Trophoblast cell (in vitro differentiated cells and primary cell): Measurements from ENCODE around the gene SLN.

Experiments used
- DNase-seq, 2 donors: peaks; one replicate each; pipeline ENCODE4 v3.0.0-alpha.2; 2016
- H2AFZ ChIP-seq: 2 replicates; pipeline ENCODE4 v1.6.1; 2013; ENCODE audit warnings: low read length, moderate library complexity, mild to moderate bottlenecking; ENCODE audit not compliant: insufficient read depth, poor library complexity
- H2AK5ac ChIP-seq: 2 replicates; pipeline ENCODE4 v1.6.1; 2013; ENCODE audit warnings: mild to moderate bottlenecking, low read length
- H2BK120ac ChIP-seq: 2 replicates; pipeline ENCODE4 v1.6.1; 2013; ENCODE audit warnings: low read length, mild to moderate bottlenecking, moderate library complexity; ENCODE audit not compliant: insufficient read depth, poor library complexity
- H2BK12ac ChIP-seq: 2 replicates; pipeline ENCODE4 v1.6.1; 2013; ENCODE audit warnings: mild to moderate bottlenecking, low read length, moderate library complexity
- H2BK5ac ChIP-seq: 2 replicates; pipeline ENCODE4 v1.6.1; 2013; ENCODE audit warnings: low read length, low read depth, moderate library complexity, mild to moderate bottlenecking; ENCODE audit not compliant: poor library complexity
- H3K14ac ChIP-seq: 2 replicates; pipeline ENCODE4 v1.6.1; 2013; ENCODE audit warnings: mild to moderate bottlenecking, low read length
- H3K18ac ChIP-seq: 2 replicates; pipeline ENCODE4 v1.6.1; 2013; ENCODE audit warnings: mild to moderate bottlenecking, low read length
- H3K23ac ChIP-seq: 2 replicates; pipeline ENCODE4 v1.6.1; 2013; ENCODE audit warnings: low read length
- H3K27ac ChIP-seq: 2 replicates; pipeline ENCODE4 v1.5.1; 2013; ENCODE audit warnings: low read depth, mild to moderate bottlenecking, inconsistent platforms, low read length, moderate library complexity
- H3K27me3 ChIP-seq: 2 replicates; pipeline ENCODE4 v1.6.1; 2013; ENCODE audit warnings: inconsistent platforms, mild to moderate bottlenecking, low read length, moderate library complexity; ENCODE audit not compliant: insufficient read depth
- H3K36me3 ChIP-seq, 2 experiments: 1 replicate in 1 of 2; 2 replicates in 1 of 2; pipeline ENCODE4 v1.6.1; 2013; ENCODE audit warnings: low read length in 2 of 2, mild to moderate bottlenecking in 2 of 2, moderate library complexity in 1 of 2; ENCODE audit not compliant: insufficient read depth in 2 of 2, control insufficient read depth in 1 of 2
- H3K4ac ChIP-seq: 2 replicates; pipeline ENCODE4 v1.6.1; 2013; ENCODE audit warnings: low read depth, mild to moderate bottlenecking, low read length, moderate library complexity
- H3K4me1 ChIP-seq, 2 experiments: 1 replicate in 1 of 2; 2 replicates in 1 of 2; pipeline ENCODE4 v1.6.1; 2013; ENCODE audit warnings: low read length in 2 of 2, mild to moderate bottlenecking in 2 of 2, moderate library complexity in 1 of 2; ENCODE audit not compliant: insufficient read depth in 2 of 2, control insufficient read depth in 1 of 2
- H3K4me2 ChIP-seq: 2 replicates; pipeline ENCODE4 v1.6.1; 2013; ENCODE audit warnings: inconsistent platforms, mild to moderate bottlenecking, low read length, moderate library complexity
- H3K4me3 ChIP-seq: 2 replicates; pipeline ENCODE4 v1.5.1; 2013; ENCODE audit warnings: mild to moderate bottlenecking, low read depth, low read length, inconsistent platforms
- H3K79me1 ChIP-seq: one replicate; pipeline ENCODE4 v1.6.1; 2013; ENCODE audit warnings: low read length
- H3K79me2 ChIP-seq: 2 replicates; pipeline ENCODE4 v1.6.1; 2013; ENCODE audit warnings: low read length, mild to moderate bottlenecking; ENCODE audit not compliant: control insufficient read depth, insufficient read depth, poor library complexity
- H3K9ac ChIP-seq: 2 replicates; pipeline ENCODE4 v1.6.1; 2013; ENCODE audit warnings: mild to moderate bottlenecking, low read length
- H3K9me3 ChIP-seq: 2 replicates; pipeline ENCODE4 v1.6.1; 2013; ENCODE audit warnings: low read depth, mild to moderate bottlenecking, control low read depth, inconsistent platforms, low read length; ENCODE audit not compliant: insufficient read depth
- H4K12ac ChIP-seq: 2 replicates; pipeline ENCODE4 v1.6.1; 2013; ENCODE audit warnings: low read depth, mild to moderate bottlenecking, low read length, moderate library complexity
- H4K8ac ChIP-seq: 2 replicates; pipeline ENCODE4 v1.6.1; 2013; ENCODE audit warnings: low read depth, mild to moderate bottlenecking, low read length, moderate library complexity
- H4K91ac ChIP-seq: one replicate; pipeline ENCODE4 v1.6.1; 2013; ENCODE audit warnings: low read depth, mild to moderate bottlenecking, low read length, moderate library complexity
- WGBS: extraction: QIAGEN DNeasy Blood & Tissue Kit; methylation state at CpG from one replicate; pipeline ENCODE4 v1.1.7; 2013; ENCODE audit warnings: missing lambda C conversion rate; ENCODE audit not compliant: insufficient read length, insufficient coverage; ENCODE audit errors: extremely low coverage; 5-methylcytosine and 5-hydroxymethylcytosine counted together

SLN gene

DNA sequence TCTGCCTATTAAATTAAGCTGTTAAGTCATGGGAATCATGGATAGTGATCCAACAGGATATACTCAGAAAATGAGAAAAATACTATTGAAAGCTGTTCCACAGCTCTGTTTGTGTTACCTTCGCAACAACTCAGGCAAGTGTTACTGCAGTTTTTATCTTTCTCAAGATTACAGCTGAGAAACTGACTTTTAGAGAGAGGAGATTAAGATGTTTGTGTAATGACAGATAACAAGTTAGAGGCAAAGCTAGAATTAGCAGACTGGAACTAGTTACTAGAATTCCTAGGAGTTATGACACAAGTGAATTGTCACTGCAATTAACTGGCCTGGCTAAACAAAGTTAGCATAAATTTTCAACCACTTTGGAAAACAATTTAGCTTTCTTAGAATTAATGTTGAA, 1.6 kb downstream of the SLN start:
- Histone ChIP-seq H4K91ac (no peak overlapping the region), H3K79me2 (no peaks in the 10 kb centered on the region), H2AK5ac (no peak overlapping the region), H3K4me3 (no peak overlapping the region), H3K4ac (no peak overlapping the region), H3K27me3 (no peaks in the 10 kb centered on the region), H3K79me1 (peaks cover 4% of the 10 kb centered on the region), H3K4me1 (peaks cover 0 to 3% of the 10 kb centered on the region in 2 experiments), H3K14ac (no peak overlapping the region), H3K36me3 (peaks cover 0 to 2% of the 10 kb centered on the region in 2 experiments), H2BK12ac (no peak overlapping the region), H4K12ac (no peak overlapping the region), H3K9ac (no peak overlapping the region), H2BK5ac (no peak overlapping the region), H4K8ac (no peak overlapping the region), H2BK120ac (no peak overlapping the region), H3K9me3 (no peaks in the 10 kb centered on the region), H3K27ac (no peak overlapping the region), H2AFZ (no peak overlapping the region), H3K4me2 (no peak overlapping the region), H3K23ac (no peak overlapping the region), H3K18ac (no peak overlapping the region)
- DNase-seq, result peak in 1 of 2 donors; percentile 42
- no CpG with 5 or more reads among the region's 1 CpG for WGBS

DNA sequence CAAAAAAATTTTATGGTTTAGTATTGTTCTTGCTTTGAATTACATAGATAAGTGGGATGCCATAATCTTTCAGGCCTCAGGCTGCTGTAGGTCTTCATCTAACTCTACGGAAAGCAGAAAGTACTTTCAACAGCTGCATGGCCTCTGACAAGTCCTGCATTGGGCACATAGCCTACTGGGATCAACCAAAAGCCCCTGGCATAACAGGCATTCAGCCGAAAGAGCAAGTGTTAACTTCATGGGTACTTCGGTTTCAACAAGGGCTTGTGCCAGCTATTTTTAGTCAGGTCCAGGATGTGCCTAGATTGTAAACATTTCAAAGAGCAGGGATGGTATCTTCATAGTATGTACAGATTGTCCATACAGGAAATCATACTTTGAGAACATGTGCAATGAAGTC, 3.1 kb downstream of the SLN start:
- H3K14ac ChIP-seq, result no peak overlapping the region
- H2AFZ ChIP-seq, result no peak overlapping the region
- H3K9me3 ChIP-seq, result no peaks in the 10 kb centered on the region
- no peak overlapping the region for H3K4me2 ChIP-seq
- no peak overlapping the region for H2BK120ac ChIP-seq
- no peak overlapping the region for H2BK5ac ChIP-seq
- H3K18ac ChIP-seq, result no peak overlapping the region
- H3K27ac ChIP-seq, result no peak overlapping the region
- no peak overlapping the region for H2AK5ac ChIP-seq
- H2BK12ac ChIP-seq, result no peak overlapping the region
- H4K8ac ChIP-seq, result no peak overlapping the region
- H3K79me1 ChIP-seq, result peaks cover 4% of the 10 kb centered on the region
- WGBS, result no CpG with 5 or more reads among the region's 3 CpGs
- H4K12ac ChIP-seq, result no peak overlapping the region
- no peak overlapping the region for H3K23ac ChIP-seq
- no peak overlapping the region for H3K4me3 ChIP-seq
- no peak overlapping the region for H4K91ac ChIP-seq
- H3K79me2 ChIP-seq, result no peaks in the 10 kb centered on the region
- H3K9ac ChIP-seq, result no peak overlapping the region
- peaks cover 0 to 3% of the 10 kb centered on the region in 2 experiments for H3K4me1 ChIP-seq
- no peak overlapping the region for H3K4ac ChIP-seq
- H3K36me3 ChIP-seq, result peaks cover 0 to 2% of the 10 kb centered on the region in 2 experiments
- DNase-seq, result no peak
- H3K27me3 ChIP-seq, result no peaks in the 10 kb centered on the region

DNA sequence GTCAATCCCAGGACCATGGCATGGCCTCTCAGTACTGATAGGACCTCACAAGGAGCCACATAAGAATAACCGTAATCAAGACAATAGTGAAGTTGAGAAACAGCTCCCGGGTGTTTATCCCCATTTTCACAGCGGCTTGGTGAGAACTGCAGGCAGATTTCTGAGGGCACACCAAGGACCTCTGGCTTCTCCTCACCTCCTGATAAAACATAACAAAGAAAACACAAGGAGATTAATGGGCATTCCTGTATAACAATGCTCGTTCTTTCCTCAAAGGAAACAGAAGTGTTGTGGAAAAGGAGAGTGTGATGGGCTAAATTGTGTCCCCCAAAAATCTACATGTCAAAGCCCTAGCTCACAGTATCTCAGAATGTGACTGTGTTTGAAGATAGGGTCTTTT, 4.0 kb downstream of the SLN start:
- WGBS, result no CpG with 5 or more reads among the region's 4 CpGs
- Histone ChIP-seq H3K23ac (no peak overlapping the region), H3K18ac (no peak overlapping the region)

DNA sequence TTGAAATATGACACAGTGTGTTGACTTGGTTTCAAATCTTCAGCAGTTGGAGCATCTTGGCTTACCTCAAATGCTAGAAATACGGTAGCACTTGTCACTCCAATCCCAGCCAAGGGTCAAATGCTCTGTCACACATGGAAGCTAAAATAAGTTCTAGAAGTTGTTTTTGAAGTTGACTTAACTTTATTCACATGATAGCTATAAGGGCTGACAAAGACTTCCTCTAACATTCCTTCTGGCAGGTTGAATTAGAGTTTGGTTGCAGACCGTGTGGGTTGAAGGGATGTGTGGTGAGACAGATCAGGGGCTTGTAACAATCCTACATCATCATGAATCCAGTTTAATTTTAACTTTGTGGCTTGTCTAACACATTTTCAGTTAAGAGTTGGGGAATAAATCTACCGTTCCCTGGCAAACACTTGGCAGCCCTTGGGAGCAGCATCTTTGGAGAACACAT, 4.6 kb downstream of the SLN start:
- Histone ChIP-seq H4K91ac (no peak overlapping the region), H3K23ac (no peak overlapping the region), H4K8ac (no peak overlapping the region), H3K4me1 (peaks cover 0 to 3% of the 10 kb centered on the region in 2 experiments), H2BK5ac (no peak overlapping the region), H2AFZ (no peak overlapping the region), H3K79me1 (peaks cover 4% of the 10 kb centered on the region), H3K9ac (no peak overlapping the region), H3K27ac (no peak overlapping the region), H3K27me3 (no peaks in the 10 kb centered on the region), H3K9me3 (no peaks in the 10 kb centered on the region), H3K36me3 (peaks cover 0 to 2% of the 10 kb centered on the region in 2 experiments), H3K4ac (no peak overlapping the region), H3K4me2 (no peak overlapping the region), H4K12ac (no peak overlapping the region), H2AK5ac (no peak overlapping the region), H3K79me2 (no peaks in the 10 kb centered on the region), H2BK120ac (no peak overlapping the region), H3K4me3 (no peak overlapping the region), H2BK12ac (no peak overlapping the region), H3K18ac (no peak overlapping the region), H3K14ac (no peak overlapping the region)
- no CpG with 5 or more reads among the region's 3 CpGs for WGBS
- DNase-seq, result no peak

More for the DNA sequence above, 4.0 kb downstream of the SLN start:
- H3K9me3 ChIP-seq, result no peaks in the 10 kb centered on the region
- no peak overlapping the region for H4K8ac ChIP-seq
- H3K4me3 ChIP-seq, result no peak overlapping the region
- no peak overlapping the region for H3K4ac ChIP-seq
- H3K4me2 ChIP-seq, result no peak overlapping the region
- H2AFZ ChIP-seq, result no peak overlapping the region
- no peak overlapping the region for H2BK5ac ChIP-seq
- H4K12ac ChIP-seq, result no peak overlapping the region
- H3K79me2 ChIP-seq, result no peaks in the 10 kb centered on the region
- H3K27me3 ChIP-seq, result no peaks in the 10 kb centered on the region
- no peak overlapping the region for H3K27ac ChIP-seq
- no peak overlapping the region for H2BK12ac ChIP-seq
- H3K4me1 ChIP-seq, result peaks cover 0 to 3% of the 10 kb centered on the region in 2 experiments
- no peak overlapping the region for H4K91ac ChIP-seq
- peak overlapping the region; percentile 35 for H2BK120ac ChIP-seq
- no peak overlapping the region for H3K9ac ChIP-seq
- peaks cover 4% of the 10 kb centered on the region for H3K79me1 ChIP-seq
- no peak for DNase-seq
- no peak overlapping the region for H3K14ac ChIP-seq
- H2AK5ac ChIP-seq, result no peak overlapping the region
- H3K36me3 ChIP-seq, result peaks cover 0 to 2% of the 10 kb centered on the region in 2 experiments
